Neural crest cell (in vitro differentiated cells): ENCODE results near the gene TTLL6. TPM values are rescaled to one million over a fixed set of nuclear protein-coding genes. Genes with fewer than 3 reads are reported as not detected.

ENCODE experiments used
- DNase-seq: peaks from one replicate; pipeline ENCODE4 v3.0.0; 2021; ENCODE audit warnings: low read depth, mixed read lengths, low spot score
- H3K27ac Mint-ChIP-seq: one replicate; pipeline ENCODE4 v1.8.0; 2021; ENCODE audit warnings: mild to moderate bottlenecking, mixed read lengths; ENCODE audit not compliant: unreplicated experiment
- H3K27me3 Mint-ChIP-seq: 2 replicates; pipeline ENCODE4 v1.8.0; 2021; ENCODE audit warnings: low read depth, mild to moderate bottlenecking, mixed read lengths
- H3K36me3 Mint-ChIP-seq: 2 replicates; pipeline ENCODE4 v1.8.0; 2021; ENCODE audit warnings: low read depth, mild to moderate bottlenecking, mixed read lengths
- H3K4me1 Mint-ChIP-seq: 2 replicates; pipeline ENCODE4 v1.8.0; 2021; ENCODE audit warnings: mixed read lengths
- H3K4me3 Mint-ChIP-seq: one replicate; pipeline ENCODE4 v1.8.0; 2021; ENCODE audit warnings: mild to moderate bottlenecking, mixed read lengths
- H3K9me3 Mint-ChIP-seq: 2 replicates; pipeline ENCODE4 v1.8.0; 2021; ENCODE audit warnings: mixed read lengths
- CTCF ChIP-seq: fragments of 200-600 bp; sonication (generic); conservative IDR thresholded peaks from 2 replicates; pipeline ENCODE4 v1.5.0; 2021; ENCODE audit warnings: antibody characterized with exemption, mild to moderate bottlenecking
- total RNA-seq: library from RNA; stranded (reverse); gene quantifications from 2 replicates; pipeline ENCODE4 v1.2.1, GENCODE V29; 2021

TTLL6 gene
- total RNA-seq, 1 donor from 2014 or later = 0.65 TPM

- DNase-seq = no peak
- Mint-ChIP-seq H3K4me1 (peaks cover 11% of the 10 kb centered on the region), H3K9me3 (no peaks in the 10 kb centered on the region), H3K4me3 (peak overlapping the region; percentile 7), H3K27me3 (peaks cover 100% of the 10 kb centered on the region), H3K36me3 (no peaks in the 10 kb centered on the region), H3K27ac (no peak overlapping the region)
- no peak for TF ChIP-seq CTCF
Measured at GRCh38 chr17:48726916-48727286, 90.1 kb downstream of the TTLL6 start.

DNA sequence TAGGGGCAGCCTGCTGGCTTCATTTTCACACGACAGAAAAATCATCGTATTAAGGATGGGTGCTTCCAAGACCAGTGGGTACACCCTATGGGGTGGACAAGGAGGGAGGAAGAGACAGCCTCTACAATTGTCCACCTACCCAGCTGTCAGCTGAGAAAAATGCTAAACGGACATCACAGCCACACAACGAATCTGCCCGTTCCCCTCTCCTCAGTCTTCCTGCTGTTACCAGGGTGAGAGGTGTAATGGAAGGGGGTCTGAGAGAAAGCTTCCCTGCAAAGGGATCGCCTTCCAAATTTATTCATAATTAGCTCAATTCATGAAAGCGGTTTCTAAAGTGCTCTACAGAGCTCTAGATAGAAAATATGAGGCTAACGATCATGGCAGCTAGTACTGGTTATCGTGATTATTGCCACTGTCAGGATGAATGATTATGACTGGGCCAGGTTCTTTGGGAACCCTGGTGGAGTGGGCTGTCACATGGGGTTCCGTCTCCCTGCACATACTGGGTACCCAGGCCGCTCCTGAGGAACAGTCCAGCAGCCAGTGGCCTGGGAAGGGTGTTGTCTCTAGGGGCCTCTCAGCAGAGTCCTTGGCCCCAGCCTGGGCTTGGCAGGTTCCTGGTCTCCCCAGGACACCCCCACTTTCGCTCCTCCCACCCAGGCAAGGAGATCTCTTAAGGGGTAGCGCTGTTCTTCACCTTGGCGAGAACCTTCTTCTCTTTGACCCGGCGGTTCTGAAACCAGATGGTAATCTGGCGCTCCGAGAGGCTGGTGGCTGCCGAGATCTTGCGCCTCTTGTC lies 90.7 kb downstream of the TTLL6 start:
- Mint-ChIP-seq H3K36me3 (no peaks in the 10 kb centered on the region), H3K27me3 (peaks cover 100% of the 10 kb centered on the region), H3K9me3 (no peaks in the 10 kb centered on the region), H3K27ac (no peak overlapping the region), H3K4me1 (peaks cover 11% of the 10 kb centered on the region), H3K4me3 (no peak overlapping the region)
- no peak for DNase-seq
- no peak for TF ChIP-seq CTCF

- Mint-ChIP-seq H3K4me3 (no peak overlapping the region), H3K36me3 (no peaks in the 10 kb centered on the region), H3K27ac (no peak overlapping the region), H3K27me3 (peaks cover 100% of the 10 kb centered on the region), H3K4me1 (peaks cover 11% of the 10 kb centered on the region), H3K9me3 (no peaks in the 10 kb centered on the region)
- TF ChIP-seq CTCF = no peak
- no peak for DNase-seq
Measured at GRCh38 chr17:48725288-48726064, 91.6 kb downstream of the TTLL6 start.

GRCh38 chr17:48725004-48725287 lies 92.1 kb downstream of the TTLL6 start:
- no peak for DNase-seq
- H3K4me3 Mint-ChIP-seq = no peak overlapping the region
- no peak overlapping the region for H3K27ac Mint-ChIP-seq
- H3K4me1 Mint-ChIP-seq = peaks cover 14% of the 10 kb centered on the region
- no peak for TF ChIP-seq CTCF
- no peaks in the 10 kb centered on the region for H3K9me3 Mint-ChIP-seq
- no peaks in the 10 kb centered on the region for H3K36me3 Mint-ChIP-seq
- H3K27me3 Mint-ChIP-seq = peaks cover 100% of the 10 kb centered on the region

- H3K4me3 Mint-ChIP-seq = peak overlapping the region; percentile 69
- no peaks in the 10 kb centered on the region for H3K9me3 Mint-ChIP-seq
- peak; percentile 79 for TF ChIP-seq CTCF
- no peaks in the 10 kb centered on the region for H3K36me3 Mint-ChIP-seq
- H3K4me1 Mint-ChIP-seq = peaks cover 14% of the 10 kb centered on the region
- DNase-seq = peak; percentile 85
- peaks cover 100% of the 10 kb centered on the region for H3K27me3 Mint-ChIP-seq
- H3K27ac Mint-ChIP-seq = no peak overlapping the region
Measured at GRCh38 chr17:48724251-48725003, 92.6 kb downstream of the TTLL6 start.
